Renal pelvis (tissue), 4 donors: ENCODE data around the gene AP1M1. TPM values are rescaled to one million over a fixed set of nuclear protein-coding genes. Genes with fewer than 3 reads are reported as not detected.
A peak's percentile ranks its signal among the peaks of the same experiment; 100 is the strongest.

ENCODE experiments used
- DNase-seq: peaks from one replicate; pipeline ENCODE4 v3.0.0-alpha.2; 2013
- polyA plus RNA-seq, 3 donors: library from polyadenylated mRNA; unstranded; fragments of 120-200 nt; gene quantifications; one replicate each; pipeline ENCODE4 v1.2.1, GENCODE V29; 2013; ENCODE audit not compliant: insufficient read length in 3 of 3

The AP1M1 gene
- polyA plus RNA-seq, 3 donors: 62.8 to 75.0 (median 73.8) TPM

GRCh38 chr19:16226878-16227836 lies 29.4 kb downstream of the AP1M1 start:
- no peak for DNase-seq

- DNase-seq: no peak
These were observed 30.3 kb downstream of the AP1M1 start for GRCh38 chr19:16227837-16228636.

GRCh38 chr19:16228637-16229321 lies 31.1 kb downstream of the AP1M1 start:
- no peak for DNase-seq

GRCh38 chr19:16229322-16229641 lies 31.6 kb downstream of the AP1M1 start:
- no peak for DNase-seq

- DNase-seq: no peak
These were observed 34.4 kb downstream of the AP1M1 start for GRCh38 chr19:16232127-16232526.

- no peak for DNase-seq
These were observed 34.9 kb downstream of the AP1M1 start for GRCh38 chr19:16232568-16232967.

- no peak for DNase-seq
These were observed 35.5 kb downstream of the AP1M1 start for GRCh38 chr19:16233081-16233776.

GRCh38 chr19:16233836-16234551 lies 36.3 kb downstream of the AP1M1 start:
- no peak for DNase-seq

GRCh38 chr19:16234552-16235445 lies 37.1 kb downstream of the AP1M1 start:
- DNase-seq: no peak

GRCh38 chr19:16235811-16236652 lies 38.3 kb downstream of the AP1M1 start:
- DNase-seq: no peak

- no peak for DNase-seq
These were observed 46.4 kb downstream of the AP1M1 start for GRCh38 chr19:16244091-16244490.

- DNase-seq: peak; percentile 67
These were observed 49.9 kb downstream of the AP1M1 start for GRCh38 chr19:16247353-16248182.

GRCh38 chr19:16248380-16249023 lies 50.8 kb downstream of the AP1M1 start:
- no peak for DNase-seq

- no peak for DNase-seq
These were observed 52.2 kb downstream of the AP1M1 start for GRCh38 chr19:16249826-16250404.

- DNase-seq: no peak
These were observed 54.9 kb downstream of the AP1M1 start for GRCh38 chr19:16252459-16253205.

- no peak for DNase-seq
These were observed 57.2 kb downstream of the AP1M1 start for GRCh38 chr19:16254851-16255408.
